K562 (cell line): Measurements from ENCODE around the gene FBXL3. TPM values are rescaled to one million over a fixed set of nuclear protein-coding genes. Genes with fewer than 3 reads are reported as not detected.

Experiments
- ATAC-seq: fragments of 200-7000 bp; cut with Tn5 transposase; 3 replicates; pipeline ENCODE4 v1.9.1; 2020; ENCODE audit warnings: moderate library complexity
- BruUV-seq: library from RNA; stranded (reverse); fragments of 400-500 nt; replicated peaks from 2 replicates; lab custom pipeline; 2021; lab: Mats Ljungman, UMichigan
- CTCF ChIA-PET: fragments of 300-600 bp; formaldehyde crosslinking; extraction: SDS; loops from one replicate; lab custom pipeline; 2021; ENCODE audit warnings: low intra/inter-chr PET ratio; lab: Yijun Ruan, JAX
- POLR2A ChIA-PET: fragments of 300-600, 350-650 bp; sonication (Branson Sonifier 250); formaldehyde crosslinking; extraction: SDS; loops from one replicate; lab custom pipeline; 2021; ENCODE audit warnings: antibody characterized with exemption, inconsistent platforms; lab: Yijun Ruan, JAX
- DNase-seq, 4 experiments: peaks; one replicate each; pipeline versions ENCODE4 v3.0.0 to v3.0.0-alpha.2; 2011 to 2018; ENCODE audit warnings: low spot score in 3 of 4, mixed read lengths in 3 of 4; ENCODE audit errors: extremely low read depth in 1 of 4
- FAIRE-seq: peaks from 2 replicates; lab custom pipeline; 2011; peaks lifted over from hg19 to GRCh38; lab: Jason Lieb, UNC
- H2AFZ ChIP-seq: 2 replicates; pipeline ENCODE4 v1.6.0; 2011; ENCODE audit warnings: low read depth, low read length, control low read depth, inconsistent platforms
- H3K27ac ChIP-seq: fragments of 200-600 bp; 3 replicates; pipeline ENCODE4 v1.8.0; 2011; ENCODE audit warnings: low read depth, mild to moderate bottlenecking, control low read depth, inconsistent platforms, low read length, moderate library complexity, mixed read lengths; ENCODE audit errors: extremely low read depth
- H3K27me3 ChIP-seq, 2 experiments: fragments of 300-600 bp in 1 of 2; 2 replicates in 1 of 2; 3 replicates in 1 of 2; pipeline versions ENCODE4 v1.6.0 to v1.8.0; 2011; ENCODE audit warnings: inconsistent platforms in 2 of 2, low read length in 2 of 2, mild to moderate bottlenecking in 1 of 2, mixed read lengths in 1 of 2, moderate library complexity in 1 of 2; ENCODE audit not compliant: control insufficient read depth in 2 of 2, insufficient read depth in 2 of 2
- H3K36me3 ChIP-seq: fragments of 300-600 bp; 3 replicates; pipeline ENCODE4 v1.8.0; 2011; ENCODE audit warnings: mild to moderate bottlenecking, low read length, inconsistent platforms; ENCODE audit not compliant: control insufficient read depth, insufficient read depth
- H3K4me1 ChIP-seq, 2 experiments: fragments of 200-600 bp in 1 of 2; replicated peaks in 1 of 2; 2 replicates in 1 of 2; 3 replicates in 1 of 2; pipeline versions ENCODE4 v1.5.1 to v1.8.0; 2011; ENCODE audit warnings: inconsistent platforms in 2 of 2, low read length in 2 of 2, mild to moderate bottlenecking in 1 of 2, mixed read lengths in 1 of 2, moderate library complexity in 1 of 2; ENCODE audit not compliant: control insufficient read depth in 2 of 2, insufficient read depth in 2 of 2
- H3K4me2 ChIP-seq: 2 replicates; pipeline ENCODE4 v1.6.1; 2011; ENCODE audit warnings: low read length, control low read depth, inconsistent platforms, mixed read lengths; ENCODE audit not compliant: insufficient read depth
- H3K4me3 ChIP-seq: fragments of 200-600 bp; sonication (generic), shearing (Covaris generic); 2 replicates; pipeline ENCODE4 v1.5.1; 2016; ENCODE audit warnings: control low read depth, inconsistent platforms
- H3K79me2 ChIP-seq: fragments of 200-600 bp; 3 replicates; pipeline ENCODE4 v1.8.0; 2011; ENCODE audit warnings: low read length, inconsistent platforms; ENCODE audit not compliant: control insufficient read depth, insufficient read depth
- H3K9ac ChIP-seq, 2 experiments: 2 replicates each; pipeline versions ENCODE4 v1.6.0 to v1.6.1; 2011; ENCODE audit warnings: low read depth in 2 of 2, low read length in 2 of 2, control low read depth in 1 of 2, inconsistent platforms in 1 of 2, mild to moderate bottlenecking in 1 of 2, mixed read lengths in 1 of 2; ENCODE audit not compliant: insufficient read depth in 1 of 2
- H3K9me1 ChIP-seq: one replicate; pipeline ENCODE4 v1.6.0; 2011; ENCODE audit warnings: inconsistent platforms, mild to moderate bottlenecking, low read length, moderate library complexity; ENCODE audit not compliant: control insufficient read depth, insufficient read depth
- H3K9me3 ChIP-seq: replicated peaks from 2 replicates; pipeline ENCODE4 v1.5.1; 2011; ENCODE audit warnings: low read depth, low read length, inconsistent platforms; ENCODE audit not compliant: control insufficient read depth, insufficient read depth
- H4K20me1 ChIP-seq: replicated peaks from 2 replicates; pipeline ENCODE4 v1.6.1; 2011; ENCODE audit warnings: low read length, inconsistent platforms, mixed read lengths; ENCODE audit not compliant: control insufficient read depth, insufficient read depth
- DMBX1 ChIP-seq: fragments of 250-450 bp; sonication (Bioruptor Pico); IDR thresholded peaks from 2 replicates; pipeline ENCODE4 v1.8.0; 2022; ENCODE audit warnings: inconsistent platforms, mild to moderate bottlenecking, moderate library complexity, borderline replicate concordance
- HDAC2 ChIP-seq: fragments of 450-650 bp; IDR thresholded peaks from 2 replicates; pipeline ENCODE4 v1.6.1; 2016; ENCODE audit warnings: mild to moderate bottlenecking
- KAT7 ChIP-seq: sonication (generic); formaldehyde crosslinking; IDR thresholded peaks from 2 replicates; pipeline ENCODE4 v1.8.0; 2022; ENCODE audit warnings: missing genetic modification reagents, mild to moderate bottlenecking, borderline replicate concordance
- PKNOX1 ChIP-seq: fragments of 450-650 bp; IDR thresholded peaks from 2 replicates; pipeline ENCODE4 v1.6.1; 2016
- RBM39 ChIP-seq: fragments of 200-400 bp; formaldehyde crosslinking; optimal IDR thresholded peaks from 2 replicates; pipeline ENCODE3; 2018; ENCODE audit warnings: low read depth, low read length
- ZNF395 ChIP-seq: fragments of 200-800 bp; sonication (Bioruptor generic); IDR thresholded peaks from 2 replicates; pipeline ENCODE4 v1.6.1; 2017; ENCODE audit warnings: missing genetic modification characterization, missing compliant biosample characterization
- WGBS: fragments of 100-300 bp; shearing (Covaris generic); methylation state at CpG from one replicate; pipeline ENCODE4 v1.1.6; 2016; ENCODE audit warnings: low coverage, mixed read lengths; ENCODE audit not compliant: insufficient coverage; ENCODE audit errors: missing lambda C conversion rate; 5-methylcytosine and 5-hydroxymethylcytosine counted together
- in situ Hi-C: fragments of 300-500 bp; cut with MboI; formaldehyde crosslinking; loops from 4 replicates; pipeline ENCODE4 v1.15.0; 2018; ENCODE audit warnings: inconsistent platforms, mixed read lengths
- intact Hi-C: fragments of 100-400 bp; cut with micrococcal nuclease; formaldehyde crosslinking; loops from 2 replicates; pipeline ENCODE4 v1.14.2; 2022
- polyA plus RNA-seq, 8 experiments: library from polyadenylated mRNA; depleted of rRNA in 4 of 8; stranded (reverse) in 5 of 8; unstranded in 3 of 8; fragments of >200 nt; fragmentation: Nextera tagmentation in 2 of 8; fragmentation: Illumina TruSeq in 1 of 8; extraction: Ambion mirVana in 2 of 8; extraction: Trizol in 1 of 8; gene quantifications; 2 replicates each; pipeline versions ENCODE4 v1.2.1 to v1.2.3, GENCODE V29; 2011 to 2014; ENCODE audit warnings: inconsistent platforms in 1 of 8, missing spikeins in 1 of 8
- total RNA-seq, 7 experiments: library from RNA; depleted of rRNA in 6 of 7; stranded (reverse); fragments of >200 nt in 6 of 7; fragmentation: Illumina TruSeq in 2 of 7; extraction: Trizol in 2 of 7; gene quantifications; 2 replicates each; pipeline versions ENCODE4 v1.2.1 to v1.2.3, GENCODE V29; 2011 to 2021; ENCODE audit warnings: low replicate concordance in 1 of 7

FBXL3 gene
- total and polyA plus RNA-seq, 9 of the 15 experiments (the other 6 are each of a cell fraction or from before 2014, with no cell fraction given): 3.8 to 16.4 (median 12.6) TPM

- TF ChIP-seq PKNOX1 (no peak), DMBX1 (no peak)
Measured at GRCh38 chr13:76969488-76970365, 57.2 kb downstream of the FBXL3 start (continued).

GRCh38 chr13:76968041-76968440, 58.9 kb downstream of the FBXL3 start:
- H3K9me3 ChIP-seq: no peaks in the 10 kb centered on the region
- no peak overlapping the region for H3K4me2 ChIP-seq
- no peak for ATAC-seq
- in situ Hi-C loops (no loop called here), intact Hi-C loops (no loop called here)
- ChIA-PET POLR2A (no interaction called here), CTCF (no interaction called here)
- no peak overlapping the region for H3K9ac ChIP-seq
- H3K4me1 ChIP-seq: no peaks in the 10 kb centered on the region
- no peaks in the 10 kb centered on the region for H3K79me2 ChIP-seq
- no peak overlapping the region for H2AFZ ChIP-seq
- no peak for TF ChIP-seq KAT7
- TF ChIP-seq HDAC2: no peak
- no peak for TF ChIP-seq ZNF395 (CRISPR knock-in tag)
- no peak for TF ChIP-seq RBM39
- 0% methylated on average over 4 of the region's 6 CpGs for WGBS
- no peak overlapping the region for H3K4me3 ChIP-seq
- FAIRE-seq: no peak
- no peaks in the 10 kb centered on the region for H3K36me3 ChIP-seq
- no peaks in the 10 kb centered on the region for H4K20me1 ChIP-seq
- no peak for DNase-seq
- no peaks in the 10 kb centered on the region for H3K9me1 ChIP-seq
- BruUV-seq: no TSS peak
- no peak overlapping the region for H3K27ac ChIP-seq
- peaks cover 0 to 12% of the 10 kb centered on the region in 2 experiments; a peak in 2 of 5 replicates for H3K27me3 ChIP-seq
